ENCODE data around the gene TTLL9. TPM values are rescaled to one million over a fixed set of nuclear protein-coding genes. Genes with fewer than 3 reads are reported as not detected.

The TTLL9 gene
- total and polyA plus RNA-seq, 8 donors, result 0.20 to 6.2 (median 2.3) TPM

Other genes with a start within 250 kb of the TTLL9 start
- gene COX4I2, start 232.7 kb upstream of the TTLL9 start, total RNA-seq, result 10 to 100 TPM; 13.5 to 15.7 TPM
- 10 to 100 TPM; 18.6 to 33.8 (median 25.2) TPM for gene COX4I2, start 232.7 kb upstream of the TTLL9 start, polyA plus RNA-seq (ENCODE audit: insufficient read length in 6 of 6)
- gene BCL2L1, start 147.8 kb upstream of the TTLL9 start, total RNA-seq, result 100 to 1,000 TPM; 122 to 181 TPM
- gene BCL2L1, start 147.8 kb upstream of the TTLL9 start, polyA plus RNA-seq (ENCODE audit: insufficient read length in 6 of 6), result 10 to 100 TPM; 43.3 to 60.5 (median 54.4) TPM
- gene TPX2, start 131.3 kb upstream of the TTLL9 start, total RNA-seq, result 10 to 100 TPM in 1 of 2 donors, 1 to 10 TPM in 1; 5.1 to 16.5 TPM
- gene TPX2, start 131.3 kb upstream of the TTLL9 start, polyA plus RNA-seq (ENCODE audit: insufficient read length in 6 of 6), result 10 to 100 TPM; 35.3 to 89.9 (median 47.8) TPM
- gene MYLK2, start 51.3 kb upstream of the TTLL9 start, total RNA-seq, result not detected
- 1 to 10 TPM in 3 of 6 donors, under 1 TPM in 3; 0.53 to 1.9 (median 1.0) TPM for gene MYLK2, start 51.3 kb upstream of the TTLL9 start, polyA plus RNA-seq (ENCODE audit: insufficient read length in 6 of 6)
- gene FOXS1, start 25.0 kb upstream of the TTLL9 start, total RNA-seq, result 1 to 10 TPM; 2.5 to 2.9 TPM
- gene FOXS1, start 25.0 kb upstream of the TTLL9 start, polyA plus RNA-seq (ENCODE audit: insufficient read length in 6 of 6), result 1 to 10 TPM; 4.8 to 8.2 (median 6.2) TPM
- gene DUSP15, start 107 bp upstream of the TTLL9 start, total RNA-seq, result 1 to 10 TPM in 1 of 2 donors, under 1 TPM in 1; 0.82 to 1.1 TPM
- 10 to 100 TPM in 4 of 6 donors, 1 to 10 TPM in 2; 8.5 to 13.1 (median 10.3) TPM for gene DUSP15, start 107 bp upstream of the TTLL9 start, polyA plus RNA-seq (ENCODE audit: insufficient read length in 6 of 6)
- gene PDRG1, start 81.4 kb downstream of the TTLL9 start, total RNA-seq, result 10 to 100 TPM in 1 of 2 donors, 1 to 10 TPM in 1; 9.1 to 10.5 TPM
- gene PDRG1, start 81.4 kb downstream of the TTLL9 start, polyA plus RNA-seq (ENCODE audit: insufficient read length in 6 of 6), result 10 to 100 TPM; 15.2 to 19.1 (median 17.0) TPM
- gene XKR7, start 97.5 kb downstream of the TTLL9 start, total RNA-seq, result under 1 TPM in 1 of 2 donors, not detected in 1; 0.05 TPM
- gene XKR7, start 97.5 kb downstream of the TTLL9 start, polyA plus RNA-seq (ENCODE audit: insufficient read length in 6 of 6), result under 1 TPM; 0.06 to 0.19 (median 0.08) TPM
- gene CCM2L, start 139.8 kb downstream of the TTLL9 start, total RNA-seq, result 10 to 100 TPM in 1 of 2 donors, 1 to 10 TPM in 1; 6.8 to 13.5 TPM
- gene CCM2L, start 139.8 kb downstream of the TTLL9 start, polyA plus RNA-seq (ENCODE audit: insufficient read length in 6 of 6), result 10 to 100 TPM; 11.6 to 16.5 (median 13.3) TPM
- gene HCK, start 181.6 kb downstream of the TTLL9 start, total RNA-seq, result 100 to 1,000 TPM in 1 of 2 donors, 10 to 100 TPM in 1; 30.8 to 110 TPM
- 1 to 10 TPM; 3.0 to 5.4 (median 4.4) TPM for gene HCK, start 181.6 kb downstream of the TTLL9 start, polyA plus RNA-seq (ENCODE audit: insufficient read length in 6 of 6)
- 10 to 100 TPM; 56.2 to 59.1 TPM for gene TM9SF4, start 239.1 kb downstream of the TTLL9 start, total RNA-seq
- gene TM9SF4, start 239.1 kb downstream of the TTLL9 start, polyA plus RNA-seq (ENCODE audit: insufficient read length in 6 of 6), result 10 to 100 TPM; 57.4 to 63.5 (median 61.4) TPM